ENCODE measurements around the gene MICAL3. TPM values are rescaled to one million over a fixed set of nuclear protein-coding genes. Genes with fewer than 3 reads are reported as not detected.
A peak's percentile ranks its signal among the peaks of the same experiment; 100 is the strongest.

The MICAL3 gene
- total and polyA plus RNA-seq, 9 donors, result 17.5 to 106 (median 81.3) TPM

GRCh38 chr22:17957204-17957603, 67.2 kb downstream of the MICAL3 start:
- TF ChIP-seq CTCF (IDR thresholded peaks at IDR 0.05) (no peak), EP300 (IDR thresholded peaks at IDR 0.05) (no peak), POLR2A (IDR thresholded peaks at IDR 0.05) (no peak)
- 94 to 96% (median 95%) methylated on average over 7 of the region's 7 CpGs for whole genome bisulfite sequencing, 3 donors
- Histone ChIP-seq H3K36me3 (no peaks in the 10 kb centered on the region), H3K4me3 (no peak overlapping the region), H3K9me3 (no peaks in the 10 kb centered on the region), H3K27me3 (no peaks in the 10 kb centered on the region), H3K4me1 (ENCODE audit: insufficient read depth) (peaks cover 9% of the 10 kb centered on the region), H3K27ac (no peak overlapping the region)
- DNase-seq, result peak in 1 of 5 donors; percentile 1
- intact Hi-C loops (cut with DNase I), result no loop called here

GRCh38 chr22:17956630-17957029, 67.7 kb downstream of the MICAL3 start:
- Histone ChIP-seq H3K4me1 (ENCODE audit: insufficient read depth) (peaks cover 8% of the 10 kb centered on the region), H3K27ac (no peak overlapping the region)
- DNase-seq, result peak in 1 of 5 donors; percentile 8

GRCh38 chr22:17955590-17956379, 68.6 kb downstream of the MICAL3 start:
- H3K36me3 ChIP-seq, result no peaks in the 10 kb centered on the region
- H3K9me3 ChIP-seq, result no peaks in the 10 kb centered on the region
- TF ChIP-seq CTCF (IDR thresholded peaks at IDR 0.05) (no peak), EP300 (IDR thresholded peaks at IDR 0.05) (no peak), POLR2A (IDR thresholded peaks at IDR 0.05) (no peak)
- no peaks in the 10 kb centered on the region for H3K27me3 ChIP-seq
- no peak overlapping the region for H3K27ac ChIP-seq
- H3K4me3 ChIP-seq, result no peak overlapping the region
- intact Hi-C loops (cut with DNase I), result no loop called here
- peak in 1 of 5 donors; percentile 18 for DNase-seq
- H3K4me1 ChIP-seq (ENCODE audit: insufficient read depth), result peaks cover 11% of the 10 kb centered on the region
- 17 to 29% (median 22%) methylated on average over 8 of the region's 8 CpGs for WGBS, 3 donors

More at GRCh38 chr22:17956630-17957029, 67.7 kb downstream of the MICAL3 start:
- Histone ChIP-seq H3K4me3 (no peak overlapping the region), H3K36me3 (no peaks in the 10 kb centered on the region), H3K27me3 (no peaks in the 10 kb centered on the region), H3K9me3 (no peaks in the 10 kb centered on the region)
- no peak for TF ChIP-seq CTCF (IDR thresholded peaks at IDR 0.05)
- no peak for TF ChIP-seq POLR2A (IDR thresholded peaks at IDR 0.05)
- intact Hi-C loops (cut with DNase I), result no loop called here
- 93 to 96% (median 96%) methylated on average over 9 of the region's 9 CpGs for WGBS, 3 donors

- Histone ChIP-seq H3K27me3 (no peaks in the 10 kb centered on the region), H3K4me1 (ENCODE audit: insufficient read depth) (peaks cover 14% of the 10 kb centered on the region), H3K36me3 (no peaks in the 10 kb centered on the region), H3K9me3 (no peaks in the 10 kb centered on the region), H3K27ac (no peak overlapping the region), H3K4me3 (no peak overlapping the region)
- intact Hi-C loops (cut with DNase I), result no loop called here
- DNase-seq, result peak in 2 of 5 donors; percentile 10 to 20
- 67 to 76% (median 69%) methylated on average over 8 of the region's 8 CpGs for WGBS, 3 donors
- TF ChIP-seq POLR2A (IDR thresholded peaks at IDR 0.05) (no peak), CTCF (IDR thresholded peaks at IDR 0.05) (no peak), EP300 (IDR thresholded peaks at IDR 0.05) (no peak)
Observed at GRCh38 chr22:17954860-17955587, 69.3 kb downstream of the MICAL3 start.
